HG03520 (cell line): ENCODE measurements around the gene PIP5K1B.

ENCODE experiments used
- ATAC-seq: cut with Tn5 transposase; IDR thresholded peaks from one replicate; pipeline ENCODE4 v1.9.1; 2021; ENCODE audit warnings: mild to moderate bottlenecking, moderate library complexity; ENCODE audit not compliant: unreplicated experiment

The PIP5K1B gene

GRCh38 chr9:68733021-68733405 lies 28.0 kb downstream of the PIP5K1B start:
- ATAC-seq = no peak

GRCh38 chr9:68738358-68738757 lies 33.3 kb downstream of the PIP5K1B start:
- ATAC-seq = no peak

DNA sequence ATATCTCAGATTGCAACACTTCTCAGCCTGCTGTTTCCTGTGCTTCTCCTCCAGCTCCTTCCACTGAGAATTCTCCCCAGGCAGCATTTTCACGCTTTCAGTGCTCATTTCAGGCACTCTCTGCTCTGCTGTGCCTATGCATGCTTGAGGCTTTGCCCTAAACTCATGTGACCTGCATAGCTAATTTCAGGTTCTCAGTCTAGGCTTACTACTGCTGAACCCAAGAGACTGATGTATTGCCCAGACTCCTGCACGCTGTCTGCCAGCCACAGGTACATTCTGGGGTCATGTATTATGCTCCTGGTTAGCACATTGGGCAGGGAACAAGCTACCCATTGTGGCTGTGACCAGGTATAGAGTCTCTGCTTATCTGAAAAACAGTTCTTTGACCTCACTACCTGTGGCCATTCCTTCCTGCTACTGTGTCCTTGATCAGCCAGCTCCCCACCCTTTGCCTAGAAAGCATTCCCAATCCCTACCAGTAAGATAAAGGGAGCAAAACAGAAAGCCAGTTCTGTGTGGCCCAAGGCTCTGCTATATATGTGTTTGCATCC lies 34.7 kb downstream of the PIP5K1B start:
- no peak for ATAC-seq

- no peak for ATAC-seq
Observed at GRCh38 chr9:68740561-68740960, 35.5 kb downstream of the PIP5K1B start.

DNA sequence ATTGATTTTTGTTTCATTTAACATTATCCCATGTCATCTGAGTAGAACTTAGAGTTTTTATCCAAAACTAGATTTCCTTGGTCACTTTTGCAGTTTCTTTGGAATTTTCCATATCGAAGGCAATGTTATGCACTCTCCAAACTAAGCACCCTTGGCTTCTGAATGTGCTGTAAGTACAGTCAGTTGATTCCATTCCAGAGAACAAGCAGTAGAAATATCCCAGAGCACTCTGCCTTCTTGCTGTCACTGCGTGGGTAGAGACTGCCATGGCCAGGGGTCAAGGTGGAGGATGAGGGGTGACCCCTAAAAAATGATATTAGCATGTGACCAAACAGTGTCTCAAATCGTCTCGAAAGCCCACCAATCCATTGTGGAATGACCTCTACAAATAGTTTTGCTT lies 36.2 kb downstream of the PIP5K1B start:
- ATAC-seq = no peak

GRCh38 chr9:68741704-68742332 lies 36.8 kb downstream of the PIP5K1B start:
- no peak for ATAC-seq

GRCh38 chr9:68742333-68742730 lies 37.3 kb downstream of the PIP5K1B start:
- no peak for ATAC-seq

DNA sequence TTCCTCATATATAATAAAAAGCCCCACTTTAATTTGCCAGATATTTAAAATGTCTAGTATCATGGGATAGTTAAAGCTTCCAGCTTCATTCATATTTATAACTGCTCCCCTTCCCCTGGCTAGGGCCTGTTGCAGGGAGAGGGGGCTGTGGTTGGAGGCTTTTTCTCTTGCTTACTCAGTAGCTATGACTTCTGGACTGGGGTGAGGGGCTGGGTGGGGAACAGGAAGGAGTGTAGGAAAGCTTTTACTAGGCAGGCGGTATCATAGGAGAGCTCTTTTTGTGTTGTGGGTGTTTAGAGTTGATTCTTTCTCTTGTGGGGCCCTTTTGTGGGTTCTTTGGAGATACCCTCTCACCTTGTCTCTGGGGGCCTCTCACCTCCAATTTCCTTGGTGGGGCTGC lies 39.4 kb downstream of the PIP5K1B start:
- ATAC-seq = no peak

DNA sequence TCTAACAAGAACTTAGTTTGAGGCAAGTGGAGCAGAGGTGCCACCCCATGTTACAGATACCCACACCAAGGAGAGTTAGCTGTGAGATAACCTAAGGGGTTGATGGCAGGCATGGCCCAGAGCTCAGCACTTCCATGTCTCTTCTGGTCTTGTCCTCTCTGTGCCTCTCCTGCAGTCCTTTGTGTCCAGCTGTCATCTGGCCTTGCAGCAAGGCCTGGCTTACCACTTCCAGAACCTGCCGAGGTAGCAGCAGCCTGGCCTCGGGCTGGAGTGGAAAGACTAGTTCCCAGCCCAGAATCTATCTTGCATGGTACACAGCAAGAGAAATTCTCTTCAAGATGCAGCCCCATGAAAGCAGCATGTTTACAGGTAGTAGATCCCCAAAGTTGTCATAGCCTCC lies 41.5 kb downstream of the PIP5K1B start:
- ATAC-seq = no peak

DNA sequence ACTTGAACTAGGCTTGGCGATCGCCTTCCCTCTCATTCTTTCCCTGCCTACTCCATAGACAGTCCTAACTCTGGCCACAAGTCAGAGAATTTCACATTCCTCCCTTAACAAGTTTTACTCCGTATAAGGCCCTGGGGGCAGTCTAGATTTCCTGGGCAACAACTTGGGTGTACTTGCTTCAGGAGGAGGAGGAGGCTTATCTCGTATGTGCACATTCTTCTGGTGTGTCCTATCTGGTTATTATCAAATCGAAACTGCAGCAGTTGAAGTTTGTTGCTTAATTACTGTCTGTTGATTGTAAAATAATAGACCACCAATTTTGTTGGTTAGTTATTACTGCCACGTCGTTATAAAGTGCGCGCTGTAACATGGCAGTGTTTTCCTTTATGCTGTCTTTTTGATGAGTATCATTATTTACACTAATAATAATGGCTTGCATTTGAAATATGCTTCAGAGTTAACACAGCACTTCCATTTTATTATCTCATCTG lies 42.0 kb downstream of the PIP5K1B start:
- ATAC-seq = no peak

DNA sequence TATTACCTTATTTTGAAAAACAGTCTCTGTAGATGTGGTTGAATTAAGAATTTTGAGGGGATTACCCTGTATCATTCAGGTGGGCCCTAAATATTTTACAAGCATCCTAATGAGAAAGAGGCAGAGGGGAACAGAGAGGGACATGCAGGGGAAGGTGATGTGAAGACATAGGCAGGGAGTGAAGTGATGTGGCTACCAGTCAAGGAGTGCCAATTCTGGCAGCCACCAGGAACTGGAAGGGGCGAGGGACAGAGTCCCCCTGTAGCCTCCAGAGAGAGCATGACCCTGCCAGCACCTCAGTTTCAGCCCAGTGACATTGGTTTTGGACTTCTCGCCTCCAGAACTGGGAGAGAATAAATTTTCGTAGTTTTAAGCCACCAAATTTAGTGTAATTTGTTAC lies 44.1 kb downstream of the PIP5K1B start:
- ATAC-seq = no peak

- ATAC-seq = no peak
Observed at GRCh38 chr9:68749579-68750159, 44.6 kb downstream of the PIP5K1B start.

DNA sequence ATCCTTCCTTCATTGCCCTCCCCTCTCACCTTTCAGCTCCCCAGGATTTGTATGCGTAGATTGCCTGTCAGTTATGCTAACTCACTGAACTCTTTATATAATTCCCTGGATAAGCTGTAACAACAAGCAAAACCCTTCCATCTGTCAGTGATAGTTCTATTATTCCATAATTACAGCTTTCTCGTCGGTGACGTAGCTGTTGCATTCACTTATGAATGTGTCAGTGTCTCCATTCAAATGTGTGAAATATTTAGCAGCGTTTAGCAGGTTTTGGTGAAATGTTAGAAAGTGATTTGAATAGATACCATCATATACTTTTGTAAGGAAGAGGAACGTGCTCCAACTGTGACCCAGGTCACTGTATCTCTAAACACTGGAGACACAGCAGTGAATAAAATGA lies 45.2 kb downstream of the PIP5K1B start:
- ATAC-seq = no peak

- no peak for ATAC-seq
Observed at GRCh38 chr9:68750786-68751185, 45.7 kb downstream of the PIP5K1B start.

GRCh38 chr9:68751556-68751955 lies 46.5 kb downstream of the PIP5K1B start:
- no peak for ATAC-seq

- no peak for ATAC-seq
Observed at GRCh38 chr9:68755051-68755450, 50.0 kb downstream of the PIP5K1B start.

DNA sequence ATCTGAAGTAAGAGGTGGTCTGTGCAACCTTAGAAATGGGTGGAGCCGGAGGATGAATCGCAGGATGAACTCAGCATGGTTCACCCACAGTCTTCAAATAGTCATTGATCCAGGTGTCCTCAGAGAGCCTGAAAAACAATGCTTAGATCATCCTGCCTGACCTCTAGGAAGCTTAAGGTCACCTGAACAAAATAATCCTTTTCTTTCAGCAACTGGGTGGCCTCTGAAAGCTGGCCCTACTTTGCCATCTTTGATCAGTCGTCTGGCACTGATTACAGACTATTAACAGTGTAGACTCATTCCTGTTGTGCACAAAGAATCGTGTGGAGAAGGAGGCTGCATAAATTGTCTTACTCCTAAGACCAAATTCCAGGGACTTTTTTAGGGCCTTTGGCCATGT lies 50.7 kb downstream of the PIP5K1B start:
- no peak for ATAC-seq

DNA sequence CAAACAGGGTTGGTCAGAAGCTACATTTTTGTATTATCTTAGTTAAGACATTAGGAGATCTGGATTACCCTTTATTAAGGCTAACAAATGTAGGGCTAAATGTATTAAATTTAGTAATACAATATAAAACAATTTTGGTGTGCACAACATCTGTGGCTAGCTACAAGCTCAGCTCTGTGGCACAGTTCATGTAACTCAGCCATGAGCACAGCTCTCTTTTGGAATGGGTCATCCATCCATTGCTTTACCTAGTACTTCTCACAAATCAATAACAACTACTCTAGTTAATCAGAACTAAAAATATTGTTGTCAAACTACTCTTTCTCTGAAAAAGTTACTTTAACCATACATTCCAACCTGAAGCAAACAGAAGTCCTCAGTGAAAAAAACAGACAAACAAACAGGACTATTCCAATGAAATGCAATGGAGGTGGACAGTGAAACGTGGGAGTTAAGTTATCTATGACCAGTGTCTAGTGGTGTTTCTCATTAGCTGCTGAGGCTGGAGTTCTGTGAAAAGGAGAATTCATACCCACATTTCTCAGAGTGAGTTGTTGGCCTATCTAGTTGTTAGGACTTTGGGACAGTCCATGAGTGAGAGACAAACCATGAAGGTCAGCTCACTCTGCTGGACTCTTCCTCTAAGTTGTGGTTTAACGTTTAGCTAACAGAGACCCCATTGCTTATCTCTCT lies 55.1 kb downstream of the PIP5K1B start:
- no peak for ATAC-seq

- no peak for ATAC-seq
Observed at GRCh38 chr9:68760674-68761333, 55.8 kb downstream of the PIP5K1B start.

DNA sequence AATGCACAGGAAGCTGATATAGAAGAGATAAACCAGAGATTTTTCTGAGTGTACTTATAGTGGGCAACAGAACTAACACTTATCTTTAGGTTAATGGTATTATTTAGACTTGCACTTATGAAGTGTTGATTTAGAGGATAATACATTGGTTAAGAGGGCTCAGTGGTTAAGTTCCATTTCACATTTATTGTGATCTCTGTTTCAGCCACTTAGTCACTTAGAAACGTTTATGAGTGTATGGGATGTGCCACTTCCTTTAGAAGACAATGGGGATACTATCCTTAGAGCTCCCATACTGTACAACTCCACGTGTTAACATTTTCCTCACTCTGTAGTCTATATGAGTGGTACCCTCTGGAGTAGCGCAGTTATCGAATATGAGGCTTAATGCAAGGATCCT lies 57.5 kb downstream of the PIP5K1B start:
- no peak for ATAC-seq

GRCh38 chr9:68763104-68763503 lies 58.1 kb downstream of the PIP5K1B start:
- ATAC-seq = no peak

DNA sequence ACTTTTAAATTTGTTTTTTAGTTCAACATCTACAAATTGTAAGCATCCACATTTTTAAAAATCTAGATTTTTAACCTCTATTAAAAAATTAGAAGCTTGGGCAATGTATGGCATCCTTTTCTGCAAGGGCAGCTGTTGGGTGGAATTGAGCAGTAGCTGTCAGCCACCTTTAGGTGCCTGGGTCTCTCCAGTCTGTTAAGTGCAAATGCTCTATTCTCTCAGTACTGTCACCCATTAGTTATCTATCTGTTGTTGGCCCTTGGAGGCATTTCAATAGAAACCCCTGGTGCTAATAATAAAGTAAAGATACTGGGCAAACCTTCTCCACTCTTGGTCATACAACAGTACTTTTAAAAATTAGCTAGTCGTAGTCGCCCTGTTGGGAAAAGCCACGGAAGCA lies 63.6 kb downstream of the PIP5K1B start:
- ATAC-seq = no peak
